DND-41 (cell line): ENCODE data around the gene MEMO1.
"Not testable (repeated sequence)": the region's sequence is repeated elsewhere in the genome, so short reads cannot be mapped to it uniquely, and the experiment has no call there.

ENCODE experiments used
- ATAC-seq: fragments of 200-7000 bp; cut with Tn5 transposase; 3 replicates; pipeline ENCODE4 v1.9.1; 2021; ENCODE audit warnings: low read depth; ENCODE audit not compliant: insufficient read depth
- DNase-seq: peaks from one replicate; pipeline ENCODE4 v3.0.0-alpha.2; 2020
- H2AFZ ChIP-seq: 2 replicates; pipeline ENCODE4 v1.6.0; 2012; ENCODE audit warnings: low read depth, low read length
- H3K27ac ChIP-seq: 2 replicates; pipeline ENCODE4 v1.5.1; 2012; ENCODE audit warnings: low read length, inconsistent platforms
- H3K27me3 ChIP-seq: fragments of 200-600 bp; sonication (generic); 2 replicates; pipeline ENCODE4 v1.6.0; 2012; ENCODE audit warnings: low read length, mild to moderate bottlenecking, inconsistent platforms; ENCODE audit not compliant: insufficient read depth, poor library complexity
- H3K36me3 ChIP-seq: 2 replicates; pipeline ENCODE4 v1.5.1; 2012; ENCODE audit warnings: low read length, inconsistent platforms; ENCODE audit not compliant: insufficient read depth
- H3K4me1 ChIP-seq: 2 replicates; pipeline ENCODE4 v1.5.1; 2012; ENCODE audit warnings: mild to moderate bottlenecking, low read length; ENCODE audit not compliant: insufficient read depth
- H3K4me2 ChIP-seq: 2 replicates; pipeline ENCODE4 v1.6.0; 2012; ENCODE audit warnings: mild to moderate bottlenecking, moderate library complexity, low read length, inconsistent platforms; ENCODE audit not compliant: insufficient read depth
- H3K4me3 ChIP-seq, 2 experiments: fragments of 200-600 bp in 1 of 2; shearing (Covaris generic) in 1 of 2; 2 replicates each; pipeline ENCODE4 v1.5.1; 2012 to 2016; ENCODE audit warnings: inconsistent platforms in 2 of 2, low read length in 2 of 2, mild to moderate bottlenecking in 2 of 2, low read depth in 1 of 2, moderate library complexity in 1 of 2
- H3K79me2 ChIP-seq: 2 replicates; pipeline ENCODE4 v1.6.0; 2012; ENCODE audit warnings: low read length, inconsistent platforms; ENCODE audit not compliant: insufficient read depth
- H3K9ac ChIP-seq: 2 replicates; pipeline ENCODE4 v1.6.0; 2012; ENCODE audit warnings: low read depth, mild to moderate bottlenecking, inconsistent platforms, low read length, moderate library complexity
- H3K9me3 ChIP-seq: 2 replicates; pipeline ENCODE4 v1.5.1; 2012; ENCODE audit warnings: low read length, moderate library complexity, mild to moderate bottlenecking, inconsistent platforms; ENCODE audit not compliant: insufficient read depth, severe bottlenecking
- H4K20me1 ChIP-seq: 2 replicates; pipeline ENCODE4 v1.6.0; 2012; ENCODE audit warnings: low read length; ENCODE audit not compliant: insufficient read depth
- CTCF ChIP-seq: IDR thresholded peaks from 2 replicates; pipeline ENCODE4 v1.5.1; 2012; ENCODE audit warnings: borderline replicate concordance, low read length, moderate library complexity, mild to moderate bottlenecking; ENCODE audit not compliant: poor library complexity, severe bottlenecking; ENCODE audit errors: extremely low read depth
- EZH2 ChIP-seq: IDR thresholded peaks from 3 replicates; pipeline ENCODE4 v1.6.1; 2012; ENCODE audit warnings: borderline replicate concordance, low read depth, mild to moderate bottlenecking, moderate library complexity, low read length, inconsistent platforms; ENCODE audit not compliant: severe bottlenecking

MEMO1 gene

GRCh38 chr2:31957354-31958139, 53.3 kb downstream of the MEMO1 start:
- no peaks in the 10 kb centered on the region for H3K27me3 ChIP-seq
- H3K4me2 ChIP-seq, result no peak overlapping the region
- no peaks in the 10 kb centered on the region for H3K4me1 ChIP-seq
- H3K9ac ChIP-seq, result no peak overlapping the region
- no peak overlapping the region for H3K4me3 ChIP-seq
- no peak for ATAC-seq
- no peak overlapping the region for H3K27ac ChIP-seq
- H3K9me3 ChIP-seq, result no peaks in the 10 kb centered on the region
- H4K20me1 ChIP-seq, result peaks cover 13% of the 10 kb centered on the region
- H3K79me2 ChIP-seq, result peaks cover 83% of the 10 kb centered on the region
- peaks cover 5% of the 10 kb centered on the region; the same call in 1 of the 2 replicates for H3K36me3 ChIP-seq
- TF ChIP-seq EZH2, result no peak
- no peak for TF ChIP-seq CTCF
- no peak overlapping the region for H2AFZ ChIP-seq
- DNase-seq, result no peak

- Histone ChIP-seq H3K79me2 (peaks cover 83% of the 10 kb centered on the region), H4K20me1 (peaks cover 13% of the 10 kb centered on the region)
- H2AFZ ChIP-seq, H3K4me1 ChIP-seq, H3K4me3 ChIP-seq, H3K9ac ChIP-seq, ATAC-seq, H3K4me2 ChIP-seq, DNase-seq, H3K36me3 ChIP-seq, H3K27me3 ChIP-seq, H3K9me3 ChIP-seq, H3K27ac ChIP-seq: not testable (repeated sequence)
Measured at GRCh38 chr2:31956934-31957333, 53.9 kb downstream of the MEMO1 start.

- H3K9ac ChIP-seq, result no peak overlapping the region
- DNase-seq (no peak), ATAC-seq (no peak)
- no peaks in the 10 kb centered on the region for H3K27me3 ChIP-seq
- H3K4me1 ChIP-seq, result no peaks in the 10 kb centered on the region
- no peak overlapping the region for H3K4me3 ChIP-seq
- no peak for TF ChIP-seq EZH2
- TF ChIP-seq CTCF, result no peak
- peaks cover 5% of the 10 kb centered on the region; the same call in 1 of the 2 replicates for H3K36me3 ChIP-seq
- peaks cover 82% of the 10 kb centered on the region for H3K79me2 ChIP-seq
- peaks cover 10% of the 10 kb centered on the region; the same call in 1 of the 2 replicates for H4K20me1 ChIP-seq
- H3K4me2 ChIP-seq, result no peak overlapping the region
- H3K9me3 ChIP-seq, result no peaks in the 10 kb centered on the region
- H3K27ac ChIP-seq, result no peak overlapping the region
- H2AFZ ChIP-seq, result no peak overlapping the region
Measured at GRCh38 chr2:31956312-31956711, 54.5 kb downstream of the MEMO1 start.

GRCh38 chr2:31953095-31953494, 57.7 kb downstream of the MEMO1 start:
- peaks cover 10% of the 10 kb centered on the region; the same call in 1 of the 2 replicates for H4K20me1 ChIP-seq
- H3K4me3 ChIP-seq, H2AFZ ChIP-seq, H3K4me2 ChIP-seq, DNase-seq, H3K36me3 ChIP-seq, H3K27ac ChIP-seq, H3K27me3 ChIP-seq, H3K9me3 ChIP-seq, H3K4me1 ChIP-seq, H3K9ac ChIP-seq, ATAC-seq: not testable (repeated sequence)
- peaks cover 80% of the 10 kb centered on the region for H3K79me2 ChIP-seq
